GM19372 (cell line): ENCODE results near the gene NRCAM.
"Not testable (repeated sequence)": the region's sequence is repeated elsewhere in the genome, so short reads cannot be mapped to it uniquely, and the experiment has no call there.

Experiments
- ATAC-seq: cut with Tn5 transposase; IDR thresholded peaks from one replicate; pipeline ENCODE4 v1.9.1; 2021; ENCODE audit warnings: mild to moderate bottlenecking, low read depth, moderate library complexity; ENCODE audit not compliant: unreplicated experiment

Gene NRCAM

GRCh38 chr7:108261560-108262255, 194.5 kb downstream of the NRCAM start:
- ATAC-seq, result no peak

- not testable (repeated sequence) for ATAC-seq
These were observed 196.8 kb downstream of the NRCAM start for GRCh38 chr7:108259447-108259846.

- no peak for ATAC-seq
These were observed 198.3 kb downstream of the NRCAM start for GRCh38 chr7:108257954-108258353.

- ATAC-seq, result no peak
These were observed 202.0 kb downstream of the NRCAM start for GRCh38 chr7:108254259-108254658.

GRCh38 chr7:108253275-108254044, 202.8 kb downstream of the NRCAM start:
- ATAC-seq, result no peak

- no peak for ATAC-seq
These were observed 204.1 kb downstream of the NRCAM start for GRCh38 chr7:108252177-108252576.

- ATAC-seq, result no peak
These were observed 204.5 kb downstream of the NRCAM start for GRCh38 chr7:108251700-108252099.

- ATAC-seq, result no peak
These were observed 206.8 kb downstream of the NRCAM start for GRCh38 chr7:108249453-108249852.

- no peak for ATAC-seq
These were observed 207.4 kb downstream of the NRCAM start for GRCh38 chr7:108248821-108249220.

- no peak for ATAC-seq
These were observed 207.8 kb downstream of the NRCAM start for GRCh38 chr7:108248418-108248817.

GRCh38 chr7:108247614-108248013, 208.6 kb downstream of the NRCAM start:
- ATAC-seq, result no peak

GRCh38 chr7:108246227-108246837, 209.9 kb downstream of the NRCAM start:
- no peak for ATAC-seq

- no peak for ATAC-seq
These were observed 210.6 kb downstream of the NRCAM start for GRCh38 chr7:108245523-108246226.

- no peak for ATAC-seq
These were observed 212.1 kb downstream of the NRCAM start for GRCh38 chr7:108244110-108244509.

- ATAC-seq, result no peak
These were observed 216.6 kb downstream of the NRCAM start for GRCh38 chr7:108239501-108240225.

- no peak for ATAC-seq
These were observed 219.4 kb downstream of the NRCAM start for GRCh38 chr7:108236681-108237415.

- ATAC-seq, result no peak
These were observed 220.7 kb downstream of the NRCAM start for GRCh38 chr7:108235451-108236061.

GRCh38 chr7:108234971-108235450, 221.2 kb downstream of the NRCAM start:
- ATAC-seq, result no peak

- ATAC-seq, result no peak
These were observed 222.0 kb downstream of the NRCAM start for GRCh38 chr7:108234281-108234680.
